CD4-positive, alpha-beta memory T cell (primary cell): ENCODE measurements around the gene CDR2. TPM values are rescaled to one million over a fixed set of nuclear protein-coding genes. Genes with fewer than 3 reads are reported as not detected.

Experiments used
- CTCF ChIA-PET: fragments of 350-600 bp; sonication (Branson Sonifier 250); formaldehyde crosslinking; loops from one replicate; lab custom pipeline; 2021; ENCODE audit warnings: inconsistent platforms; ENCODE audit not compliant: partially characterized antibody; lab: Charles Lee
- POLR2A ChIA-PET: fragments of 350-600 bp; sonication (Branson Sonifier 250); formaldehyde crosslinking; loops from one replicate; lab custom pipeline; 2021; ENCODE audit not compliant: partially characterized antibody; lab: Charles Lee
- DNase-seq, 5 donors: peaks; one replicate each; pipeline versions ENCODE4 v3.0.0 to v3.0.0-alpha.2; 2020 to 2022; ENCODE audit warnings: mixed read lengths in 1 of 5
- H3K27ac ChIP-seq: one replicate; pipeline ENCODE4 v1.7.0; 2013; ENCODE audit warnings: low read depth, low read length
- H3K27me3 ChIP-seq: 2 replicates; pipeline ENCODE4 v1.7.0; 2013; ENCODE audit warnings: mild to moderate bottlenecking, low read length, moderate library complexity; ENCODE audit not compliant: insufficient read depth
- H3K36me3 ChIP-seq: 2 replicates; pipeline ENCODE4 v1.7.0; 2013; ENCODE audit warnings: mild to moderate bottlenecking, low read length, moderate library complexity; ENCODE audit not compliant: insufficient read depth
- H3K4me1 ChIP-seq: 2 replicates; pipeline ENCODE4 v1.7.0; 2013; ENCODE audit warnings: mild to moderate bottlenecking, low read length, moderate library complexity; ENCODE audit not compliant: insufficient read depth
- H3K4me3 ChIP-seq, 2 donors: one replicate each; pipeline ENCODE4 v1.7.0; 2013; ENCODE audit warnings: low read length in 2 of 2, mild to moderate bottlenecking in 1 of 2
- H3K9me3 ChIP-seq, 2 donors: one replicate each; pipeline ENCODE4 v1.7.0; 2013; ENCODE audit warnings: low read length in 2 of 2, control low read depth in 1 of 2; ENCODE audit not compliant: control insufficient read depth in 1 of 2
- H3K27ac Mint-ChIP-seq, 7 donors: one replicate each; pipeline ENCODE4 v1.8.0; 2020 to 2021; ENCODE audit warnings: mixed read lengths in 7 of 7, mild to moderate bottlenecking in 6 of 7, inconsistent platforms in 3 of 7, moderate library complexity in 3 of 7
- H3K27me3 Mint-ChIP-seq, 2 donors: one replicate each; pipeline ENCODE4 v1.8.0; 2020 to 2021; ENCODE audit warnings: mixed read lengths in 2 of 2
- H3K36me3 Mint-ChIP-seq, 2 donors: one replicate each; pipeline ENCODE4 v1.8.0; 2020 to 2021; ENCODE audit warnings: mixed read lengths in 2 of 2, inconsistent platforms in 1 of 2, mild to moderate bottlenecking in 1 of 2
- H3K4me1 Mint-ChIP-seq, 4 donors: one replicate each; pipeline ENCODE4 v1.8.0; 2020 to 2021; ENCODE audit warnings: mixed read lengths in 4 of 4, mild to moderate bottlenecking in 1 of 4
- H3K4me3 Mint-ChIP-seq, 8 donors: one replicate each; pipeline ENCODE4 v1.8.0; 2020 to 2021; ENCODE audit warnings: mixed read lengths in 8 of 8, mild to moderate bottlenecking in 7 of 8, moderate library complexity in 6 of 8, inconsistent platforms in 3 of 8
- H3K9me3 Mint-ChIP-seq, 8 donors: one replicate each; pipeline ENCODE4 v1.8.0; 2020 to 2021; ENCODE audit warnings: mixed read lengths in 8 of 8, mild to moderate bottlenecking in 5 of 8, inconsistent platforms in 3 of 8, moderate library complexity in 1 of 8
- intact Hi-C: fragments of 100-400 bp; cut with micrococcal nuclease; formaldehyde crosslinking; loops from one replicate; pipeline ENCODE4 v1.15.1; 2023
- polyA plus RNA-seq, 2 donors: library from polyadenylated mRNA; unstranded; fragments of 300-500 nt; fragmentation: Illumina TruSeq; gene quantifications; one replicate each; pipeline ENCODE4 v1.2.3, GENCODE V29; 2021
- total RNA-seq, 2 experiments: library from RNA; stranded (reverse); gene quantifications; one replicate each; pipeline ENCODE4 v1.2.3, GENCODE V29; 2021

Gene CDR2
- total and polyA plus RNA-seq, 4 experiments from 2014 or later = 57.9 to 99.3 (median 95.0) TPM

GRCh38 chr16:22380529-22380928, 6.1 kb upstream of the CDR2 start:
- H3K9me3 ChIP-seq = no peaks in the 10 kb centered on the region
- H3K27ac Mint-ChIP-seq = peak overlapping the region in 6 of 7 donors; percentile 8 to 94 (median 56)
- no peaks in the 10 kb centered on the region for H3K9me3 Mint-ChIP-seq
- no peaks in the 10 kb centered on the region for H3K36me3 Mint-ChIP-seq
- H3K27ac ChIP-seq = no peak overlapping the region
- H3K27me3 ChIP-seq = no peaks in the 10 kb centered on the region
- H3K36me3 ChIP-seq = no peaks in the 10 kb centered on the region
- H3K4me1 Mint-ChIP-seq = peaks cover 16 to 35% (median 17%) of the 10 kb centered on the region in 4 donors
- no peaks in the 10 kb centered on the region for H3K27me3 Mint-ChIP-seq
- DNase-seq = no peak
- ChIA-PET POLR2A (interaction anchor here (1.2 to 1.3 kb wide), 2 partner anchors 23 to 25 kb away, joined by 3 to 4 read pairs; no protein-coding TSS in a partner anchor), CTCF (no interaction called here)
- H3K4me1 ChIP-seq = peaks cover 26% of the 10 kb centered on the region
- intact Hi-C loops = no loop called here
- H3K4me3 ChIP-seq = no peak overlapping the region
- peak overlapping the region in 1 of 8 donors; percentile 40 for H3K4me3 Mint-ChIP-seq

- CTCF ChIA-PET = no interaction called here
Measured at GRCh38 chr16:22379656-22380055, 5.2 kb upstream of the CDR2 start.

GRCh38 chr16:22375963-22376640, 1.7 kb upstream of the CDR2 start:
- H3K27ac ChIP-seq = no peak overlapping the region
- Mint-ChIP-seq H3K4me1 (peaks cover 23 to 52% (median 31%) of the 10 kb centered on the region in 4 donors), H3K27me3 (no peaks in the 10 kb centered on the region), H3K36me3 (peaks cover 4 to 28% of the 10 kb centered on the region in 2 donors), H3K27ac (peak overlapping the region in 2 of 7 donors; percentile 29 to 67), H3K9me3 (no peaks in the 10 kb centered on the region), H3K4me3 (peak overlapping the region in 6 of 8 donors; percentile 36 to 95 (median 68))
- no peaks in the 10 kb centered on the region for H3K9me3 ChIP-seq
- no peak for DNase-seq
- H3K4me1 ChIP-seq = peaks cover 37% of the 10 kb centered on the region
- ChIA-PET POLR2A (interaction anchor here (1.3 to 12.1 kb wide), 4 partner anchors 9 to 61 kb away, joined by 3 to 449 read pairs (median 4); no protein-coding TSS in a partner anchor), CTCF (interaction anchor here (0.6 to 2.0 kb wide), 8 partner anchors 10 to 57 kb away, joined by 3 to 9 read pairs (median 4); no protein-coding TSS in a partner anchor)
- no peak overlapping the region for H3K4me3 ChIP-seq
- H3K27me3 ChIP-seq = no peaks in the 10 kb centered on the region
- no peaks in the 10 kb centered on the region for H3K36me3 ChIP-seq
- intact Hi-C loops = loop anchor here (2.0 kb wide), 2 partner anchors 55 to 185 kb away; no protein-coding TSS in a partner anchor

More at GRCh38 chr16:22379656-22380055, 5.2 kb upstream of the CDR2 start:
- H3K27ac ChIP-seq = no peak overlapping the region
- Mint-ChIP-seq H3K4me3 (no peak overlapping the region), H3K27me3 (no peaks in the 10 kb centered on the region), H3K9me3 (no peaks in the 10 kb centered on the region), H3K4me1 (peaks cover 20 to 39% (median 24%) of the 10 kb centered on the region in 4 donors), H3K36me3 (peaks cover 0 to 1% of the 10 kb centered on the region in 2 donors), H3K27ac (no peak overlapping the region)
- no peaks in the 10 kb centered on the region for H3K9me3 ChIP-seq
- no peaks in the 10 kb centered on the region for H3K27me3 ChIP-seq
- intact Hi-C loops = no loop called here
- H3K4me1 ChIP-seq = peaks cover 31% of the 10 kb centered on the region
- no peak for DNase-seq
- no peaks in the 10 kb centered on the region for H3K36me3 ChIP-seq
- H3K4me3 ChIP-seq = no peak overlapping the region
- POLR2A ChIA-PET = interaction anchor here (1.3 kb wide), 1 partner anchor 24 kb away, joined by 3 read pairs; no protein-coding TSS in a partner anchor

GRCh38 chr16:22375117-22375962, 921 bp upstream of the CDR2 start:
- H3K9me3 Mint-ChIP-seq = no peaks in the 10 kb centered on the region
- intact Hi-C loops = loop anchor here (2.0 kb wide), 2 partner anchors 55 to 185 kb away; no protein-coding TSS in a partner anchor
- no peak for DNase-seq
- ChIA-PET CTCF (interaction anchor here (0.6 to 2.0 kb wide), 8 partner anchors 14 to 75 kb away, joined by 3 to 9 read pairs (median 4); no protein-coding TSS in a partner anchor), POLR2A (interaction anchor here (0.7 to 12.1 kb wide), 15 partner anchors 8 to 422 kb away, joined by 3 to 449 read pairs (median 3); partner anchors contain the start of gene UQCRC2)
- peaks cover 21 to 52% (median 32%) of the 10 kb centered on the region in 4 donors for H3K4me1 Mint-ChIP-seq
- Histone ChIP-seq H3K4me1 (peaks cover 37% of the 10 kb centered on the region), H3K36me3 (no peaks in the 10 kb centered on the region), H3K27me3 (no peaks in the 10 kb centered on the region), H3K9me3 (no peaks in the 10 kb centered on the region), H3K4me3 (peak overlapping the region; percentile 53 to 86), H3K27ac (peak overlapping the region; percentile 78)
- H3K27ac Mint-ChIP-seq = peak overlapping the region; percentile 47 to 93 (median 81)
- peaks cover 9 to 29% of the 10 kb centered on the region in 2 donors for H3K36me3 Mint-ChIP-seq
- peak overlapping the region; percentile 90 to 98 (median 94) for H3K4me3 Mint-ChIP-seq
- H3K27me3 Mint-ChIP-seq = no peaks in the 10 kb centered on the region

- ChIA-PET POLR2A (interaction anchor here (0.8 to 12.1 kb wide), 17 partner anchors 8 to 554 kb away, joined by 3 to 449 read pairs (median 6); partner anchors contain the start of gene POLR3E), CTCF (interaction anchor here (0.8 to 2.8 kb wide), 8 partner anchors 12 to 73 kb away, joined by 3 to 16 read pairs (median 4); no protein-coding TSS in a partner anchor)
- Histone ChIP-seq H3K9me3 (no peaks in the 10 kb centered on the region), H3K4me1 (peaks cover 48% of the 10 kb centered on the region), H3K4me3 (peak overlapping the region; percentile 86 to 87), H3K36me3 (peaks cover 3% of the 10 kb centered on the region), H3K27ac (peak overlapping the region; percentile 78), H3K27me3 (no peaks in the 10 kb centered on the region)
- intact Hi-C loops = loop anchor here (1.0 to 5.0 kb wide), 6 partner anchors 8 to 421 kb away; partner anchors contain the start of gene UQCRC2
- DNase-seq = peak; percentile 39 to 54 (median 47)
- H3K36me3 Mint-ChIP-seq = peaks cover 15 to 34% of the 10 kb centered on the region in 2 donors
- H3K4me3 Mint-ChIP-seq = peak overlapping the region; percentile 94 to 99 (median 98)
- peaks cover 28 to 63% (median 45%) of the 10 kb centered on the region in 4 donors for H3K4me1 Mint-ChIP-seq
- no peaks in the 10 kb centered on the region for H3K27me3 Mint-ChIP-seq
- H3K27ac Mint-ChIP-seq = peak overlapping the region; percentile 91 to 97 (median 94)
- no peaks in the 10 kb centered on the region for H3K9me3 Mint-ChIP-seq
Measured at GRCh38 chr16:22373662-22374310, 633 bp downstream of the CDR2 start.
